ENCODE results near the gene CROCC. TPM values are rescaled to one million over a fixed set of nuclear protein-coding genes. Genes with fewer than 3 reads are reported as not detected.
A peak's percentile ranks its signal among the peaks of the same experiment; 100 is the strongest.

Gene CROCC
- total and polyA plus RNA-seq, 2 experiments from 2014 or later, result 15.1 to 106 TPM

DNA sequence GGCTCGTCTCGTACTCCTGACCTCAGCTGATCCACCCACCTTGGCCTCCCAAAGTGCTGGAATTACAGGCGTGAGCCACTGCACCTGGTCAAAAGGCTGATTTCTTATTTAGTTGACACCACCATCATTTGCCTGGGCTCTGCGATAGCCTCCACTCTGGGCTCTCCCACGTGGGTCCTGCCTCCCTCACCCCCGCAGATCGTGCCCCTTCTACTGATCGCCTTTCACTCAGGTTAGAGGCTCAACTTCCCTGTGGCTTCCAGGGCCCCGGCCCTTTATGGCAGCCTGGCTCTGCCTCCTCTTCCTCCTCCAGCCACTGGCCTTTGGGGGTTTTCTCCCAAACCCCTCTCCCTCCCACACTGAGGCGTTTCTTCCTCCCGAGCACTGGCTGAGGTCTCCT is 61.2 kb downstream of the CROCC start:
- Mint-ChIP-seq H3K4me1 (peaks cover 29% of the 10 kb centered on the region), H3K4me3 (no peak overlapping the region; the same call in 2 of the 3 replicates), H3K9me3 (no peaks in the 10 kb centered on the region; the same call in 2 of the 3 replicates), H3K36me3 (ENCODE audit: low read depth) (peaks cover 7% of the 10 kb centered on the region; the same call in 2 of the 3 replicates), H3K27me3 (ENCODE audit: insufficient read depth, low read depth, poor library complexity) (peaks cover 19% of the 10 kb centered on the region), H3K27ac (no peak overlapping the region)
- H3K27ac ChIP-seq (ENCODE audit: low read depth), result no peak overlapping the region
- H4K20me1 ChIP-seq (replicated peaks; ENCODE audit: insufficient read depth), result no peaks in the 10 kb centered on the region
- H3K4me2 ChIP-seq, result no peak overlapping the region
- no peaks in the 10 kb centered on the region for H3K36me3 ChIP-seq (ENCODE audit: insufficient read depth)
- peak overlapping the region; percentile 43; the same call in 1 of the 2 replicates for H2AFZ ChIP-seq
- no peaks in the 10 kb centered on the region for H3K27me3 ChIP-seq (ENCODE audit: insufficient read depth)
- no peak for DNase-seq (ENCODE audit: low spot score)
- no peak for ATAC-seq
- peaks cover 21% of the 10 kb centered on the region for H3K79me2 ChIP-seq (replicated peaks; ENCODE audit: insufficient read depth)
- H3K4me1 ChIP-seq (ENCODE audit: insufficient read depth), result peaks cover 7% of the 10 kb centered on the region
- no peak for TF ChIP-seq CREB1 (CRISPR knock-in tag; IDR thresholded peaks at IDR 0.05; ENCODE audit: low read depth)
- TF ChIP-seq EZH2 (IDR thresholded peaks at IDR 0.05; ENCODE audit: low read depth, unreplicated experiment), result no peak
- TF ChIP-seq ZNF462 (CRISPR knock-in tag; IDR thresholded peaks at IDR 0.05), result no peak
- no peak for TF ChIP-seq ZNF331 (CRISPR knock-in tag; IDR thresholded peaks at IDR 0.05; ENCODE audit: low read depth)
- no peak for TF ChIP-seq ETS1 (IDR thresholded peaks at IDR 0.05)
- TF ChIP-seq, protein P1, sequence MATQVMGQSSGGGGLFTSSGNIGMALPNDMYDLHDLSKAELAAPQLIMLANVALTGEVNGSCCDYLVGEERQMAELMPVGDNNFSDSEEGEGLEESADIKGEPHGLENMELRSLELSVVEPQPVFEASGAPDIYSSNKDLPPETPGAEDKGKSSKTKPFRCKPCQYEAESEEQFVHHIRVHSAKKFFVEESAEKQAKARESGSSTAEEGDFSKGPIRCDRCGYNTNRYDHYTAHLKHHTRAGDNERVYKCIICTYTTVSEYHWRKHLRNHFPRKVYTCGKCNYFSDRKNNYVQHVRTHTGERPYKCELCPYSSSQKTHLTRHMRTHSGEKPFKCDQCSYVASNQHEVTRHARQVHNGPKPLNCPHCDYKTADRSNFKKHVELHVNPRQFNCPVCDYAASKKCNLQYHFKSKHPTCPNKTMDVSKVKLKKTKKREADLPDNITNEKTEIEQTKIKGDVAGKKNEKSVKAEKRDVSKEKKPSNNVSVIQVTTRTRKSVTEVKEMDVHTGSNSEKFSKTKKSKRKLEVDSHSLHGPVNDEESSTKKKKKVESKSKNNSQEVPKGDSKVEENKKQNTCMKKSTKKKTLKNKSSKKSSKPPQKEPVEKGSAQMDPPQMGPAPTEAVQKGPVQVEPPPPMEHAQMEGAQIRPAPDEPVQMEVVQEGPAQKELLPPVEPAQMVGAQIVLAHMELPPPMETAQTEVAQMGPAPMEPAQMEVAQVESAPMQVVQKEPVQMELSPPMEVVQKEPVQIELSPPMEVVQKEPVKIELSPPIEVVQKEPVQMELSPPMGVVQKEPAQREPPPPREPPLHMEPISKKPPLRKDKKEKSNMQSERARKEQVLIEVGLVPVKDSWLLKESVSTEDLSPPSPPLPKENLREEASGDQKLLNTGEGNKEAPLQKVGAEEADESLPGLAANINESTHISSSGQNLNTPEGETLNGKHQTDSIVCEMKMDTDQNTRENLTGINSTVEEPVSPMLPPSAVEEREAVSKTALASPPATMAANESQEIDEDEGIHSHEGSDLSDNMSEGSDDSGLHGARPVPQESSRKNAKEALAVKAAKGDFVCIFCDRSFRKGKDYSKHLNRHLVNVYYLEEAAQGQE (IDR thresholded peaks at IDR 0.05; ENCODE audit: unreplicated experiment), result no peak
- no peak for TF ChIP-seq NANOG (IDR thresholded peaks at IDR 0.05; ENCODE audit: borderline replicate concordance)
- TF ChIP-seq, protein P2, sequence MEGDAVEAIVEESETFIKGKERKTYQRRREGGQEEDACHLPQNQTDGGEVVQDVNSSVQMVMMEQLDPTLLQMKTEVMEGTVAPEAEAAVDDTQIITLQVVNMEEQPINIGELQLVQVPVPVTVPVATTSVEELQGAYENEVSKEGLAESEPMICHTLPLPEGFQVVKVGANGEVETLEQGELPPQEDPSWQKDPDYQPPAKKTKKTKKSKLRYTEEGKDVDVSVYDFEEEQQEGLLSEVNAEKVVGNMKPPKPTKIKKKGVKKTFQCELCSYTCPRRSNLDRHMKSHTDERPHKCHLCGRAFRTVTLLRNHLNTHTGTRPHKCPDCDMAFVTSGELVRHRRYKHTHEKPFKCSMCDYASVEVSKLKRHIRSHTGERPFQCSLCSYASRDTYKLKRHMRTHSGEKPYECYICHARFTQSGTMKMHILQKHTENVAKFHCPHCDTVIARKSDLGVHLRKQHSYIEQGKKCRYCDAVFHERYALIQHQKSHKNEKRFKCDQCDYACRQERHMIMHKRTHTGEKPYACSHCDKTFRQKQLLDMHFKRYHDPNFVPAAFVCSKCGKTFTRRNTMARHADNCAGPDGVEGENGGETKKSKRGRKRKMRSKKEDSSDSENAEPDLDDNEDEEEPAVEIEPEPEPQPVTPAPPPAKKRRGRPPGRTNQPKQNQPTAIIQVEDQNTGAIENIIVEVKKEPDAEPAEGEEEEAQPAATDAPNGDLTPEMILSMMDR (conservative IDR thresholded peaks at IDR 0.05; ENCODE audit: low read depth in 2 of 2), result no peak
- no peak for TF ChIP-seq STAT1 (IDR thresholded peaks at IDR 0.05; ENCODE audit: unreplicated experiment)
- TF ChIP-seq EZH2phosphoT487 (IDR thresholded peaks at IDR 0.05; ENCODE audit: unreplicated experiment), result no peak
- TF ChIP-seq POLR2AphosphoS5 (IDR thresholded peaks at IDR 0.05; ENCODE audit: low read depth), result no peak
- no peak for TF ChIP-seq JUNB (IDR thresholded peaks at IDR 0.05; ENCODE audit: unreplicated experiment)
- no peak for TF ChIP-seq ZNF114 (CRISPR knock-in tag; IDR thresholded peaks at IDR 0.05)
- no peak overlapping the region for H3K4me3 ChIP-seq
- H3F3A ChIP-seq (replicated peaks; ENCODE audit: low read depth), result peaks cover 15% of the 10 kb centered on the region; the same call in 1 of the 2 replicates
- H3K9me2 ChIP-seq (ENCODE audit: insufficient read depth), result no peaks in the 10 kb centered on the region
